Measurements from ENCODE around the gene SLC18B1.

DNA sequence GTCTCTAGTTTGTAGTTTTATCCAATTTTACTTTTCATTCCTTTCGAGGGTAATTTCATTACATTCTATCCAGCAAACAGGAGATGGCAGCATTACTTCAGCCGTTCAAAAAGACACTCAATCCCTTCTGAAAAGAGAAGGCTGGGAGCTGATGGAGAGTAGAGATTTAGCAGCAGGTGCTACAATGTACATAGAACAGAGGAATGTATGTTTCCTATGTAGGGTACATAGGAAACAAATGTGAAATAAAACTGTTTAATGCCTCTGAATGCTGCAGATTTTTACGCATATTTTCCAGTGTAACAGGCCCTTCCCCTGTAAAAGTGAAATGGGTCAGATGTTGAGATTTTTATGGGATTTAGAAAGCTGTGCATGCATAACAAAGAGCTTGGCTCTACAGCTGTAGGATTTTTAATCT is 31.9 kb upstream of the SLC18B1 start:
- TF ChIP-seq POLR2A (IDR thresholded peaks at IDR 0.05), result no peak
- TF ChIP-seq, protein P1, sequence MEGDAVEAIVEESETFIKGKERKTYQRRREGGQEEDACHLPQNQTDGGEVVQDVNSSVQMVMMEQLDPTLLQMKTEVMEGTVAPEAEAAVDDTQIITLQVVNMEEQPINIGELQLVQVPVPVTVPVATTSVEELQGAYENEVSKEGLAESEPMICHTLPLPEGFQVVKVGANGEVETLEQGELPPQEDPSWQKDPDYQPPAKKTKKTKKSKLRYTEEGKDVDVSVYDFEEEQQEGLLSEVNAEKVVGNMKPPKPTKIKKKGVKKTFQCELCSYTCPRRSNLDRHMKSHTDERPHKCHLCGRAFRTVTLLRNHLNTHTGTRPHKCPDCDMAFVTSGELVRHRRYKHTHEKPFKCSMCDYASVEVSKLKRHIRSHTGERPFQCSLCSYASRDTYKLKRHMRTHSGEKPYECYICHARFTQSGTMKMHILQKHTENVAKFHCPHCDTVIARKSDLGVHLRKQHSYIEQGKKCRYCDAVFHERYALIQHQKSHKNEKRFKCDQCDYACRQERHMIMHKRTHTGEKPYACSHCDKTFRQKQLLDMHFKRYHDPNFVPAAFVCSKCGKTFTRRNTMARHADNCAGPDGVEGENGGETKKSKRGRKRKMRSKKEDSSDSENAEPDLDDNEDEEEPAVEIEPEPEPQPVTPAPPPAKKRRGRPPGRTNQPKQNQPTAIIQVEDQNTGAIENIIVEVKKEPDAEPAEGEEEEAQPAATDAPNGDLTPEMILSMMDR (IDR thresholded peaks at IDR 0.05), result peak in 3 of 4 experiments; percentile 36 to 55 (median 53)

Measured in prostate gland (tissue), 2 donors.